ENCODE data around the gene SCP2. TPM values are rescaled to one million over a fixed set of nuclear protein-coding genes. Genes with fewer than 3 reads are reported as not detected.

SCP2 gene
- total RNA-seq, 2 donors from 2014 or later, result 69.3 to 99.4 TPM

DNA sequence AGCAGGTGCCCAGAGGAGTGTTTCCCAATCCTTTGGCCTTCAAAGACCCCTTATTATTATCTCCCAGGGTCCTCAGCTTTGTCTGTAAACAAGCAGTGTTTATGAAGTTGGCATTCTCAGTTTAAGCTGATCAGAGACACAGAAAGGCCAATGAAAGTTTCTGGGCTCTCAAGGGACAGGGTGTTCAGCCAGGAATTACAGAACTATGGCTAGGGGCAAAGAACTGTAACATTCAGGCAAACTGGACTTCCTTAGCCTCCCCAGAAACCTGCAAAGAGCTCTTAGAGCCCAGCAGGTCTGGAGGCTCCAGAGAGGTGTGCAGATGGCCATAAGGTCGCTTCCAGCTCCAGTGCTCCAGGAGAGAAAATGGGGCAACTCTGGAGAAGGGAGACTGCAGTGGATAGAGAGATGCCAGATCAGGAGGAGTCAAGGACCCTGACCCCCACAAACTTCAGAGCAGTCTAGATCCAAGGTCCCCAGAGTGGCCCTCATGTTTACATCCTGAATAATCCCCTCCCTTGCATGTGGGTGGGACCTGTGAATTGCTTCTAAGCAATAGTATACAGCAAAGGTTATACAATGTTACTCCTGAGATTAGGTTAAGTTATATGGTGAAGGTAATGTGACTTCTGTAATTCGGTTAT, 11.7 kb upstream of the SCP2 start:
- DNase-seq, result no peak
- H3K36me3 Mint-ChIP-seq (ENCODE audit: low read depth), result peaks cover 10% of the 10 kb centered on the region
- peak overlapping the region; percentile 2 for H3K27ac Mint-ChIP-seq
- peaks cover 7% of the 10 kb centered on the region for H3K4me1 Mint-ChIP-seq
- Histone ChIP-seq H3K4me3 (ENCODE audit: low read length) (no peak overlapping the region), H3K9me3 (ENCODE audit: control insufficient read depth, low read length) (no peaks in the 10 kb centered on the region), H3K9ac (ENCODE audit: extremely low read depth, low read length, poor library complexity, severe bottlenecking) (no peak overlapping the region), H3K27me3 (ENCODE audit: control insufficient read depth, insufficient read depth, low read length, poor library complexity, severe bottlenecking) (peaks cover 7% of the 10 kb centered on the region), H3K36me3 (ENCODE audit: control insufficient read depth, insufficient read depth, low read length) (no peaks in the 10 kb centered on the region), H3K27ac (ENCODE audit: low read depth, low read length) (no peak overlapping the region), H3K4me1 (ENCODE audit: control insufficient read depth, insufficient read depth, low read length) (no peaks in the 10 kb centered on the region)
- 88% methylated on average over 1 to 2 of the region's 2 CpGs for WGBS, 2 experiments (ENCODE audit: insufficient coverage in 1 of 2, insufficient read length in 1 of 2)
- H3K9me3 Mint-ChIP-seq, result no peaks in the 10 kb centered on the region
- TF ChIP-seq, protein P1, sequence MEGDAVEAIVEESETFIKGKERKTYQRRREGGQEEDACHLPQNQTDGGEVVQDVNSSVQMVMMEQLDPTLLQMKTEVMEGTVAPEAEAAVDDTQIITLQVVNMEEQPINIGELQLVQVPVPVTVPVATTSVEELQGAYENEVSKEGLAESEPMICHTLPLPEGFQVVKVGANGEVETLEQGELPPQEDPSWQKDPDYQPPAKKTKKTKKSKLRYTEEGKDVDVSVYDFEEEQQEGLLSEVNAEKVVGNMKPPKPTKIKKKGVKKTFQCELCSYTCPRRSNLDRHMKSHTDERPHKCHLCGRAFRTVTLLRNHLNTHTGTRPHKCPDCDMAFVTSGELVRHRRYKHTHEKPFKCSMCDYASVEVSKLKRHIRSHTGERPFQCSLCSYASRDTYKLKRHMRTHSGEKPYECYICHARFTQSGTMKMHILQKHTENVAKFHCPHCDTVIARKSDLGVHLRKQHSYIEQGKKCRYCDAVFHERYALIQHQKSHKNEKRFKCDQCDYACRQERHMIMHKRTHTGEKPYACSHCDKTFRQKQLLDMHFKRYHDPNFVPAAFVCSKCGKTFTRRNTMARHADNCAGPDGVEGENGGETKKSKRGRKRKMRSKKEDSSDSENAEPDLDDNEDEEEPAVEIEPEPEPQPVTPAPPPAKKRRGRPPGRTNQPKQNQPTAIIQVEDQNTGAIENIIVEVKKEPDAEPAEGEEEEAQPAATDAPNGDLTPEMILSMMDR (conservative IDR thresholded peaks at IDR 0.05), result no peak
- H3K27me3 Mint-ChIP-seq (ENCODE audit: insufficient read depth), result peaks cover 7% of the 10 kb centered on the region
- H3K4me3 Mint-ChIP-seq, result no peak overlapping the region

DNA sequence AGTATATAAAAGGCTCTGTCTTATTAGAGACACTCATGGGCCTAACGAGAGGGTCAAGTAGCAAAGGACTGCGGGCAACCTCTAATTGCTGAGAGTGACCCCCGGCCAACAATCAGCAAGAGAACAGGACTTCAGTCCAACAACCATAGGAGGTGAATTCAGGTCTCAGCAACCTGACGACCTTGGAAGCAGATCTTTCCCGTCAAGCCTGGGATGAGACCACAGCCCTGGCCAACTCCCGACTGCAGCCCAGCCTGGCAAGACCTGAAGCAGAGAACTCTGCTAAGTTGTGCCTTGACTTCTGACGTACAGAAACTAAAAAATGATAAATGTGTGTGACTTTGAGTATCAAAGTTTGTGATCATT, 11.2 kb upstream of the SCP2 start:
- 89 to 91% methylated on average over 5 to 7 of the region's 7 CpGs for WGBS, 2 experiments (ENCODE audit: insufficient coverage in 1 of 2, insufficient read length in 1 of 2)

DNA sequence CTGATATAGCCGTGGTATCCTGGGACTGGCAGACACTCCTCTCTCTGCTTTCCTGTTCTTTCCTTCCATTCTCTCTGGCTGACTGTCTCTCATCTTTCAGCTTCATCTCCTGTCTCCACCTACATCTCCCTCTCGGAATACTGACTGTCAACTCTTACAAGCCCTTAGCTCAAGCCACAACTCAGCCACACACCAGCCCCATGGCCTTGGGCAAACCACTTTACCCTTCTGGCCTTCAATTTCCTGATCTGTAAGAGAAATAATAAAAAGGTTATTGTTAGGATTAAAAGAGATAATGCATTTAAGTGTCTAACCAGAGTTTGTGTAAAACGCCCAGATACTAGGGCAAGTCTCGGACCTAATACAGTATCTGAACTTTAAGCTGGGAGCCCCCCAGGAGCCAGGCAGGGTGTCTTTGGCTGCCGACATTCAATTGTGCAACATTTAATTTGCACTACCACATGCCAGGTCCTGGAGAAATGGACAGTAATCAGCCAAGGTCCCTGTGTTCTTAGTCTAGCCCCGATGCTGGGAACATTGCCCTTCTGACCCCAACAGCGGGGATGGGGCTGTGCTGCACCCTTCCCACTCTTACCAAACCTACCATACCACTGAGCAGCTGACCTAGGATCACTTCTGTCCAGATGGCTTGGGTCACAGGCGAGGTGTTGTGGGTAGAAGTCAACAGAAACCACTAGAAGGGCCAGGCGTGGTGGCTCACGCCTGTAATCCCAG, 10.7 kb upstream of the SCP2 start:
- Histone ChIP-seq H3K27me3 (ENCODE audit: control insufficient read depth, insufficient read depth, low read length, poor library complexity, severe bottlenecking) (peaks cover 18% of the 10 kb centered on the region), H3K36me3 (ENCODE audit: control insufficient read depth, insufficient read depth, low read length) (no peaks in the 10 kb centered on the region), H3K4me3 (ENCODE audit: low read length) (no peak overlapping the region), H3K9me3 (ENCODE audit: control insufficient read depth, low read length) (no peaks in the 10 kb centered on the region), H3K27ac (ENCODE audit: low read depth, low read length) (no peak overlapping the region), H3K9ac (ENCODE audit: extremely low read depth, low read length, poor library complexity, severe bottlenecking) (no peak overlapping the region), H3K4me1 (ENCODE audit: control insufficient read depth, insufficient read depth, low read length) (no peaks in the 10 kb centered on the region)
- no peak for DNase-seq
- no peak overlapping the region for H3K4me3 Mint-ChIP-seq
- no peaks in the 10 kb centered on the region for H3K9me3 Mint-ChIP-seq
- peaks cover 13% of the 10 kb centered on the region for H3K27me3 Mint-ChIP-seq (ENCODE audit: insufficient read depth)
- H3K36me3 Mint-ChIP-seq (ENCODE audit: low read depth), result peaks cover 10% of the 10 kb centered on the region
- TF ChIP-seq, protein P1 (conservative IDR thresholded peaks at IDR 0.05), result no peak
- H3K27ac Mint-ChIP-seq, result no peak overlapping the region
- H3K4me1 Mint-ChIP-seq, result peaks cover 7% of the 10 kb centered on the region
- WGBS, 2 experiments (ENCODE audit: insufficient coverage in 1 of 2, insufficient read length in 1 of 2), result 90 to 98% methylated on average over 7 to 10 of the region's 10 CpGs

More for the DNA sequence above, 11.2 kb upstream of the SCP2 start:
- no peak overlapping the region for H3K4me3 Mint-ChIP-seq
- DNase-seq, result no peak
- peaks cover 12% of the 10 kb centered on the region for H3K27me3 ChIP-seq (ENCODE audit: control insufficient read depth, insufficient read depth, low read length, poor library complexity, severe bottlenecking)
- H3K36me3 Mint-ChIP-seq (ENCODE audit: low read depth), result peaks cover 10% of the 10 kb centered on the region
- no peaks in the 10 kb centered on the region for H3K36me3 ChIP-seq (ENCODE audit: control insufficient read depth, insufficient read depth, low read length)
- peaks cover 7% of the 10 kb centered on the region for H3K4me1 Mint-ChIP-seq
- no peaks in the 10 kb centered on the region for H3K9me3 ChIP-seq (ENCODE audit: control insufficient read depth, low read length)
- H3K4me1 ChIP-seq (ENCODE audit: control insufficient read depth, insufficient read depth, low read length), result no peaks in the 10 kb centered on the region
- no peaks in the 10 kb centered on the region for H3K9me3 Mint-ChIP-seq
- TF ChIP-seq, protein P1 (conservative IDR thresholded peaks at IDR 0.05), result no peak
- peak overlapping the region; percentile 2 for H3K27ac Mint-ChIP-seq
- no peak overlapping the region for H3K27ac ChIP-seq (ENCODE audit: low read depth, low read length)
- H3K9ac ChIP-seq (ENCODE audit: extremely low read depth, low read length, poor library complexity, severe bottlenecking), result no peak overlapping the region
- H3K4me3 ChIP-seq (ENCODE audit: low read length), result no peak overlapping the region
- peaks cover 12% of the 10 kb centered on the region for H3K27me3 Mint-ChIP-seq (ENCODE audit: insufficient read depth)

Measured in endodermal cell (in vitro differentiated cells).